HG03460 (cell line): Measurements from ENCODE around the gene MTA1.

Experiments
- ATAC-seq: cut with Tn5 transposase; IDR thresholded peaks from one replicate; pipeline ENCODE4 v1.9.1; 2021; ENCODE audit not compliant: unreplicated experiment

MTA1 gene

GRCh38 chr14:105495990-105496830 lies 76.6 kb downstream of the MTA1 start:
- no peak for ATAC-seq

- ATAC-seq: no peak
Observed at GRCh38 chr14:105496831-105497591, 77.4 kb downstream of the MTA1 start.

GRCh38 chr14:105497671-105498429 lies 78.2 kb downstream of the MTA1 start:
- ATAC-seq: no peak

GRCh38 chr14:105498430-105499255 lies 79.0 kb downstream of the MTA1 start:
- no peak for ATAC-seq

- no peak for ATAC-seq
Observed at GRCh38 chr14:105499256-105500035, 79.8 kb downstream of the MTA1 start.

GRCh38 chr14:105500036-105500725 lies 80.6 kb downstream of the MTA1 start:
- ATAC-seq: no peak

- no peak for ATAC-seq
Observed at GRCh38 chr14:105500726-105501101, 81.1 kb downstream of the MTA1 start.

GRCh38 chr14:105501504-105502291 lies 82.1 kb downstream of the MTA1 start:
- no peak for ATAC-seq

GRCh38 chr14:105502446-105503295 lies 83.0 kb downstream of the MTA1 start:
- ATAC-seq: no peak

GRCh38 chr14:105503296-105503640 lies 83.6 kb downstream of the MTA1 start:
- no peak for ATAC-seq

- ATAC-seq: no peak
Observed at GRCh38 chr14:105503935-105504692, 84.5 kb downstream of the MTA1 start.

- ATAC-seq: no peak
Observed at GRCh38 chr14:105505101-105505500, 85.5 kb downstream of the MTA1 start.

- ATAC-seq: no peak
Observed at GRCh38 chr14:105507247-105507646, 87.6 kb downstream of the MTA1 start.

GRCh38 chr14:105508069-105508468 lies 88.4 kb downstream of the MTA1 start:
- no peak for ATAC-seq

- ATAC-seq: no peak
Observed at GRCh38 chr14:105508601-105509000, 89.0 kb downstream of the MTA1 start.

- ATAC-seq: no peak
Observed at GRCh38 chr14:105517096-105517495, 97.5 kb downstream of the MTA1 start.
